GF-D8 (cell line): ENCODE results near the gene MBLAC2.
A peak's percentile ranks its signal among the peaks of the same experiment; 100 is the strongest.

Experiments
- DNase-seq: peaks from one replicate; lab custom pipeline; 2025; lab: John Stamatoyannopoulos, UW

The MBLAC2 gene

DNA sequence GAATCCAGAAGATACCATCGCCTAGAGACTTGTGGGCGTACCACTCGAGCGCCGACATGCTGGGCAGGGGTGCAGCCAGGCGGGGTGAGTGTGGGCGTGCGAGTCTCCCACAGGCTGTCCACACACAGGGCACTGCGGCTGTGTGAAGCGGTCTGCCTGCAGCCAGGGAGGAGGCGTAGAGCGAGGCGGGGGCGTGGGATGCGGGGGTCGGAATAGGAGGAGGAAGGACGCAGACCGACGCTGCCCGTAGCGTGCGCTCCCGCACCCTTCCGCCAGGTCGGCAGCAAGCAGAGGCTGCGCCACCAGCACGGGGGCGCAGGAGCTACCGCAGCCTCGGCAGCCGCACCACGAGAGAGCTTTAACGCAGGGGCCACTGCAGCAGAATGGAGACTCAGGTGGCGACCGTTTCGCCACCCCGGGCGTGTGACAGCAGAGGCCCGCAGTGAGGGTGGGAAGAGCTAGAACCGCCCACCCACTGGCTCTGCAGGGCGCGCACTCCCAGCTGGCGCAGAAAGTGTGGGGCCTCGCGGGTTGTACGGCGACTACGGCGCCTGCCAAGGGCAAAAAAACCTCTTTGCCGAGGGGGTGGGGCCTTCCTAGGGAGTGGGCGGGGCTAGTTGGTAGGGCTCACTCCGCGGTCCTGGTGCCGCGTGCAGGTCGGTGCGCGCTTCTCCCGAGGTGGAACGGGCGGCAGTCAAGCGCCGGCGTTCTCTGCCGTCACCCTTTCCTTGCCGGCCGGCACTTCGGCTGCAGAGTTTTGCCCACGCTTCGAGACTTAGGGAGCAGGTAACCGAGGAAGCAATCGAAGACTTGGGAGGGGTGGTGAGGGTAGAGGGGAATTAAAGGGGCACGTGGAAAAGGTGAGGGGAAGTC lies at the start of gene MBLAC2, which contains the start of gene POLR3G:
MBLAC2 (minus strand) TSS at position 537 of the 873 bp plus-strand sequence; CDS start at position 58, 479 bp downstream.
POLR3G (plus strand) TSS at position 630 of the 873 bp plus-strand sequence. CDS start 10,704 bp downstream, outside the sequence.
- DNase-seq, result peak; percentile 60

DNA sequence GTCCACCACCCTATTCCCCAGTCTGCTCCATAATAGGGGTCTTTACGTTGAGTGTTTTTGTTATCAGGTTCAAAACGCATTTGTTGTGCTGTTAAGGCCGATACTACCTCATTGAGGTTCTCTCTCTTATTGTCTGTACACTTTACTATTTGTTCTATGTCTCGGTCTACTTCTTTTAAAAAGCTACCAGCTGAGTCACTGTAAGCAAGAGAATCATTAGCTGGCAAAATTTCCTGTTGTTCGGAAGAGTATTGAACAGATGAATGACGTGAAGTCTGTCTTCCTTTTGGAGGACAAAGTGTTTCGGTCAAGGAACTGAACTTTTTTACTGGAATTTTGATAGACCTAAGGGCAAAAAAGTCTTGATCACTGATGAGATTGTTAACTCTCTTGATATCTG lies 44.5 kb upstream of the MBLAC2 start:
- no peak for DNase-seq

DNA sequence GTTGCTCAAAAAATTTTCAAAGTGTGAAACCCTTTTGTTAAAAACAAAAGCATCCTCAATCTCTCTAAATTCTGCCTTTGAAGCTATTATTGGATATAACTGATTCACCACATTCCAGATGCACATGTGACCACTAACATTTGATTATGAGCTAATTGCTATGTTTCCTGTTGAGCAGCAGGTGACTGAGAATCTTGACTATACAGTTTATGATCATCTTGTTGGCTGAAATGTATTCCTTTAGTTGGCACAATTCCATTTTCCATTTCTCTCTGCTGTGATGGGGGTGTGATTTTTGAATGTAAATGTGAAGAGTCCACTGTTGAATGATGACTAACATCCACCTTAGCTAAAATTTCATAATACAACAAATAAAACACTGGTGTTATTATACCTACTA lies 44.1 kb upstream of the MBLAC2 start:
- no peak for DNase-seq

DNA sequence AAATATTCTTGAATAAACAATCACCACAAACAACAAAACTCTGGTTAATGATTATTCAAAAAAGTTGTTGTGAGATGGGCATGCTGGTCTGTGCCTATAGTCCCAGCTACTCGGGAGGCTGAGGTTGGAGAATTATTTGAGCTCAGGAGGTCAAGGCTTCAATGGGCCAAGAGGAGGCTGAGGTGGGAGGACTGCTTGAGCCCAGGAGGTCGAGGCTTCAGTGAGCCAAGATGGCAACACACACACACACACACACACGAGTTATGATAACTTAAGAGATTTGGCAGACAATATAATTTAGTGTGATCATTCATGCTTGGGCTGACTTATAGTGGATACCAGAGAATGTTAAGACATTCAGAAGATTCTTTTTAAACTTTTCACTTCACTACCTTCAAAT lies 39.9 kb upstream of the MBLAC2 start:
- no peak for DNase-seq

DNA sequence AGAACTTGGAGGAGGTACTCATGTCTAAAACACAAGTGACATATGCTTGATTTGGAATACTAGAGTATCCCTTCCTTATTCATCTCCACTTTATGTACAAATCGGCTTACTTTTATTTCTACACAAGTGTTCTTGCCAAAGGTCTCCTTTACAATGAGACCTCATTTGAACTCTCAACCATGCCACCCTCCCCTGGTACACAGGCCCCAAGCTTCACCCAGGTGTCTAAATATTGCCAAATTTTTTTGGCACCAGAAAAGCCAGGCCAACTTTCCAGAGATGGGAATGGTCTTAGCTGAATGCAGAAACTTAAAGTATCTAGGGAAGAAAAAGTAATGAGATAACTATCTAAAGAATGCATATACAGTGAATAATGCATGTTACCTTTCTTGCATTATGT lies 35.9 kb upstream of the MBLAC2 start:
- DNase-seq, result no peak

DNA sequence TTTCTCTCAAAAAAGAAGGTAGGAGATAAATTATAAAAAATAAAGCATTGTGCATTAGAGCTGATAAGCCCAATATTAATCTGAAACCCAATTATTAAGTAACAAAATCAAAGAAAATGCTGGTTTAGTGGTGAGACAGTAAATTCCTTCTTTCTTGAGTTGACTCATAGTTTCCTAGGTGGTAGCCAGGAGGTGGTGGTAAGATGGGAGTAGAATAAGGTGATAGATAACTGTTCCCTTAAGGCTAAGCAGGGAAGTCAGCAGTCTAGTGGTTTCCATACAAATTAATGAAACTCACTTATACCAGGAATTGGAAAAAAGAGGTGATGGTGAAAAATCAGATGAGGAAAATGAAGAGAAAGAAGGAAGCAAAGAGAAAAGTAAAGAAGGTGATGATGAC lies 31.6 kb upstream of the MBLAC2 start:
- no peak for DNase-seq

DNA sequence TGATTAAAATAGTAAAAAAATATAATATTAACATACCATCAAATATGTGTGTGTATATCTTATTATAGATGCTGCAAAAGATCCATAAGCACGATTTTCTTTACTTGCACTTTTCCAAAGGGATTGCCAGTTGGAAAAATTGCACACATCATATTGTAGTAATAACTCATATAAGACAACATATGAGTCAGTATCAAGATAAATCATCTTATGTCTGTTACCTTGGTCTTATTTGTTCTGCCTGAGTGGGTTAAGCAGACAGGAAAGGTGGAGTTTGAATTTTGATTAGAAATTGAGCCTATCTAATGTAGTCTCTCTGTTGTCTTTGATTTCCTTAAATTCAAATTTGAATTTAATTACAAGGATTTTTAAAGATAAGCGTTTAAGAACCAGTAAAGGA lies 30.2 kb upstream of the MBLAC2 start:
- no peak for DNase-seq

DNA sequence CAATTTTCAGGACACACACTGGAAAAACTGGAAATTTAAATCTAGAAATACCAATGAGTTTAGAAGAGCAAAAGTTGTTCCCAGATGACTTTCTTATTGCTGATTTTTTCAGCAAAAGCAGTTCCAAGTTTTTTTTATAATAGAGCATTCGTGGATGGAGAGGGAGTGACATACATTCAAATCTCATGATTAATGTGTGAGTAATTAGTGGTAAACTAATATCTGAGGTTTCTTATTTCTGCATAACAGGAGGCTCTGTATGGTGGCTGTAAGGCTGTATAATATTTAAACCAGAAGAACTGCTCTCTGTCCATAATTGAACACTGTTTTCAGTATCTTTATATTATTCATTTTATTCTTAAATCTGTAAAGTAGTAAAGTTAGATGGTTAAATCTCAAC lies 29.0 kb upstream of the MBLAC2 start:
- no peak for DNase-seq

DNA sequence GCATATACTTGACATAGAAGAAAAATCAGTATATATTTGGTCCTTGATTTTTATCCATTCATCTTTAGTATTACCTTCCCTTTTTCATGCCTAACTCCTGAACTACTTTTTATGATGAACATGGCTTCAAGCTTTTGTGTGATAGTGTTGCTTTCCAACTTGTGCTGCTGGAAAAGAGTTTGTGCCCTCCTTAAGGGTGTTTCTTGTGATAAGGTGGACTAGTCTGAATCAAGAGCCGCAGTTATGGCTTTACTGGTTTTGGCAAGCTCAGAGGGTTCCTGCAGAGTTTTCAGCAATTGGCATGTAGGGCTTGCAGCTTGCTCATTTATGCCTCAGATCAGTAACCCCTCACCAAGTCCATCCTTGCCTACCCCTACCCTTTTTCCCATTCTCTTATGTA lies 20.6 kb upstream of the MBLAC2 start:
- DNase-seq, result no peak

DNA sequence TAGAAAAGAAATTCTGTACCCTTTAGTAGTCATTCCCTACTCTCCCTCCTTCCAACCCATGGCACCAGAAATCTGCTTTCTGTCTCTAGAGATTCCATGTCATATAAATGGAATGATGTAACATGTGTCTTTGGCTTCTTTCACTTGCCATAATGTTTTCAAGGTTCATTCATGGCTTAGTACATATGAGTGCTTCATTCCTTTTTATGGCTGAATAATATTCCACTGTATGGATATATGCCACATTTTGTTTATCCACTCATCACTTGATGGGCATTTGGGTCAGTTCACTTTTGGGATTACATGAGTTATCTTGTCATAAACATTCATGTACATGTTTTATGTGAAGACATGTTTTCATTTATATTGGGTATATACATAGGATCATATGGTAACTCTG lies 19.5 kb upstream of the MBLAC2 start:
- no peak for DNase-seq

DNA sequence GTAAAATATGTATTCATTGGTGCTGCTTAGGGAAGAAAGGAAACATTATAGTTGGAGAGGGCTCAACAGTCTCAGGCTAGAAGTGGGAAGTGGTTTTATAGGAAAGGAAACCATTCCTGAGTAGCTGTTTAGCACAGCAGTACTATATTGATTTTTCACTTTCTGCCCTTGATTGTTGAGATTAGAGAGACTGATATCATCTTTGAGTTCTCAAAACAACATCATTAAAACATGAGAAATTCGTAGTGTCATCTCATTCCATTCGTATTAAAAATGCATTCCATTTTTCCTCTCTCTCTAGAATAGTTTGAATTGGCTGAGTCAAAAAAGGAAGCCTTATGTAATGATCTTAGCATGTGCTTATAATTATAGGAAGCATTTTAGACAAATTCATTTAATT lies 14.2 kb upstream of the MBLAC2 start:
- no peak for DNase-seq

DNA sequence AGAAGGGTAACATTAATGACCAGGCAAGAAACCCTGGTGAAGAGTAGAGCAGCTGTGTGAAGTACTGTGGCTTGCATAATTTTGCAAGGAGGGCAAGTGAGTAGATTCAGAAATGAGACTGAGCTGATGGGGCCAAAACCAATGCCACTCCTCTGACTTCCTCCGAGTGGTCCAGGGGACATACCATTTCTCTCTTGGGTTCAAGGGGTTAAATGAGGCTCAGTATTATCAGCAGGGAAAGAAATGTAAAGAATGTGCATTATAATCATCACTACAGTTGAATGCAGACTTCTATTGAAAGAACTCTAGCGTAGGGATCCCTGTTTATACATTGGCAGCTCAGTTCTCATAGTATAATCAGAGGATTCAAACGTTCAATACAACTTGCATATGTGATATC lies 10.0 kb upstream of the MBLAC2 start:
- no peak for DNase-seq

DNA sequence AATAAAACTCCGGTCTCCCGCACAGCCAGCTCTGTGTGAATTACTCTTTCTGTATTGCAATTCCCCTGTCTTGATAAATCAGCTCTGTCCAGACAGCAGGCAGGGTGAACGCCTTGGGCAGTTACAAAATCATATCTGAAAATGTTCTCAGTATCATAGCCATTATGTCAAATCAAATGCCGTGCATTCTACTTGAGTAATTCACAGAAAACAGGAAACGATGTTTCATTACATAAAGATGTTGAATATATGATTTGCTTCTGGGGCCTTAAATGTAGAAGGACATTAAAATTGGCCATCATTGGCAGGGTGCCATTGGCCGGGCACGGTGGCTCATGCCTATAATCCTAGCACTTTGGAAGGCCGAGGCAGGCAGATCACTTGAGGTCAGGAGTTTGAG lies 8.6 kb upstream of the MBLAC2 start:
- no peak for DNase-seq

DNA sequence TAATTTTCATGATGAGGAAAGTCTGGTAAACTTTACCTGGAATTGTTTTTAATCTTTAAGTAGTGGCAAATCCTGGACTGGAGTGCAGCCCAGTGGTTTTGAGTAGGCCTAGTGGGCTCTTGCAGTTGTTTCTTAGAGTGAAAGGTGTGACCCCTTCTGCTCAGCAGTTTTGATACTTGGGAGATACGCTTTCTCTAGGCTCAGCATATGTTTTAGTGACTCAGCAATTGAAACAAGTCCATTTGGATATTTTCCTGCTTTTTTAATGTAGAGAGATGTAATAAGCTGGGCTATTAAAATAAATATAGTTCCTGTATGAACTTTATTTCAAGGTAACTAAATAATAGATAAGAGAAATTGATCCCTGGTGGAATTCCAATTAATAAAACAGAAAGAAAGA lies 6.1 kb upstream of the MBLAC2 start:
- DNase-seq, result no peak

DNA sequence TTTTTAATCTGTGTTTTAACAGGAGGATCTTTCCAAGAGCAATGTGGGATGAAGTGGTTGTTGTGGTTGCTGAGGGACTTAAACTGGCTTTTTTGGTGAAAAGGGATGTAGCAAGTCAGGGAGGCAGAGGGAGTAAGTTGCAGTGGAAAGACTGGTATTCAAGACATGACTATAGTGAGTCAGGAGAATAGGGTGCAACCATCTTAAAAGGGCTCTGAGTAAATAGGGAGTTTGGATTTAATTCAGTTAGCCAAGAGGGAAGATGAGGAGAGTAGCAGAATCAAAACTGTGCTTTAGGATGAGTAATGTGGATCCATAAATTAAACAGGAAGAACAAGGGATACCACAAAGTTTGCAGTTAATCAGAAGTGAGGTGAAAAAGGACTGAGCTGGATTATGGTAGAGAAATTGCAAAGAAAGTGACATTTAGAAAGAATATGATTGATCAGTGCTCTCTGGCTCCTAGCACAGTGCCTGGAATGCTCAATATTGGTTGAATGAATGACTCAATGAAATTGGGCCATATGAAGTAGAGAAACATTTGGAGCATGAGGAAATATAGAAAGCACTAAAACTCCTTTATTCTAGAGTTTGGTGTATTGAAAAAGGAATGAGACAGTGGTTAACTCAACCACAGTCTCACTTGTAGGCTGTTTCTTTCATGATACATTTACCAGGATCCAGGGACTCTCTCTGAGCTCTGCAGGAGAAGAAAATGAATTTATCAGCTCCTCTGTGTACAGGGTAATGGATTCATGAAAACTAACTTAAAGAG lies 5.2 kb upstream of the MBLAC2 start:
- no peak for DNase-seq

DNA sequence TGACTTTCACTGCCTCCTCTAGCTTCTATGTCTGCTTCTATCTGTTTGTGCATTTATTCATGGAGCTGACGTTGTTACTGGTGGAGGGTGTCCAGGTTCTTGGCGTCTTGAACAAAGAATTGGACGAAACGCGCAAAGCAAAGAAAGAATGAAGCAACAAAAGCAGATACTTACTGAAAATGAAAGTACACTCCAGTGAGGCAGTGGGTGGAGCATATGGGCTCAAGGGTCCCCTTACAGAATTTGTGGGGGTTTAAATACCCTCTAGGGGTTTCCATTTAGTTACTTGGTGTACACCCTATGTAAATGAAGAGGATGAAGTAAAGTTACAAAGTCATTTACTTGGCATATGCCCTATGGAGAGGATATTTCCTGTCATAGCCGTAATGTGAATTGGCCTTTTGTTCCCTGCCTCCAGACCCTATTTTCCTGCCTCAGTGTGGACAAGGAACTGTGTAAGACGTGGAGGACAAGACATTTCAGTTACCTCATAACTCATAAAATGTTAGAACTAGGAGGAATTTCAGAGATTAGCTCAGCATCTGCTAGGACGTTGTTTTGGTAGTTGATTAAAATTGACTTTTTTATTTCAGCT lies 3.1 kb upstream of the MBLAC2 start:
- no peak for DNase-seq

DNA sequence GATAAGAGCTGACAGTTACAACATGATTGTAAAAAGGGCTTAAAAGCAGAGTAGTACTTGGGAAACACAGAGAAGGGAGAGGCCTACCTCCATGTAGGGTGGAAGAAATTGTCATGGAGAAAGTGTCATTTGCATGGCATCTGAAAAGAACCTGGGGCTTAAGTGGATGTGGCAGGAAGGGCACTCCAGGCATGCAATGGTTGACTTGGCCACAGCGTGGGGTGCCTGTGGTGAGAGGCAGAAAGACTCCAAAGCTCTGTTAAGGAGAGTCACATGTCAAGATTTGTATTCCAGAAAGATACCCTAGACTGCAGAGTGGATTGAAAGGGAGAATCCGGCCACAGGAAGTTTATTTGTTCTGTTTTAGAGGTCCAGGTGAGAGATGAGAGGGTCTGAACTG lies 2.5 kb upstream of the MBLAC2 start:
- no peak for DNase-seq

DNA sequence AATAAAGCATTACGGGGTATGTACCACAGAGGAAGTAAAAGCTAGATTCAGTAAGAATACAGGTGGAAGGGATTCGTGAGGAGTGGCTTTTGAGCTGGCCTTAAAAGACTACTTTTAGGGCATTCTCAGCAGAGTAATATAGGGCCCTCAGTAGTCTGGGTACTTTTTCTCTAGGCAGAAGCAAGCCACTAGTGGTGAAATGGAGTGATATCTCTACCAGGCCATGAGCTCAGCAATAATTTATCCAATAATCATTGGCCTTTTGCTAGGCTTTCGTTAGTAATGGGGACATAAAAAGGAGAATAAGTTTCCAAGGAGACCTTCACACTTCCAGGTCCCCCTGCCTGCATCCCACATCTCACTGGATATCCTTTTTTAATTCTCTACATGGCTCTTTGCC lies 1.8 kb upstream of the MBLAC2 start:
- DNase-seq, result no peak

DNA sequence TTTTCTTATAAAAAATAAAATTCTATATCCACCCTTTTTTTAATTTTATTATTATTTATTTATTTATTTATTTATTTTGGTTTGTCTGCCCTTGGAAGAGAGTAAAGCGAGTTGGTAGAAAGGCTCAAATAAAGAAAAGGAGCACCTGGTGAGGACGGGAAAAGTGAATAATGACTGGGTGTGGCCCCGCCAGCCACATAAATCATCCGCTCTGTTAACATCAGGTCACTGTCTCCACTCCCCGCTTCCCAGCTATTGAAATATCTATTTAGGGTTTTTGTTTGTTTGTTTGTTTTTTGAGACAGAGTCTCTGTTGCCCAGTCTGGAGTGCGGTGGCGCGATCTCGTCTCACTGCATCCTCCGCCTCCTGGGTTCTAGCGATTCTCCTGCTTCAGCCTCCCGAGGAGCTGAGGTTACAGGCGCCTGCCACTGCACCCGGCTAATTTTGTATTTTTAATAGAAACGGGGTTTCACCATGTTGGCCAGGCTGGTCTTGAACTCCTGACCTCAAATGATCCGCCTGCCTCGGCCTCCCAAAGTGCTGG lies 937 bp upstream of the MBLAC2 start:
- DNase-seq, result no peak

DNA sequence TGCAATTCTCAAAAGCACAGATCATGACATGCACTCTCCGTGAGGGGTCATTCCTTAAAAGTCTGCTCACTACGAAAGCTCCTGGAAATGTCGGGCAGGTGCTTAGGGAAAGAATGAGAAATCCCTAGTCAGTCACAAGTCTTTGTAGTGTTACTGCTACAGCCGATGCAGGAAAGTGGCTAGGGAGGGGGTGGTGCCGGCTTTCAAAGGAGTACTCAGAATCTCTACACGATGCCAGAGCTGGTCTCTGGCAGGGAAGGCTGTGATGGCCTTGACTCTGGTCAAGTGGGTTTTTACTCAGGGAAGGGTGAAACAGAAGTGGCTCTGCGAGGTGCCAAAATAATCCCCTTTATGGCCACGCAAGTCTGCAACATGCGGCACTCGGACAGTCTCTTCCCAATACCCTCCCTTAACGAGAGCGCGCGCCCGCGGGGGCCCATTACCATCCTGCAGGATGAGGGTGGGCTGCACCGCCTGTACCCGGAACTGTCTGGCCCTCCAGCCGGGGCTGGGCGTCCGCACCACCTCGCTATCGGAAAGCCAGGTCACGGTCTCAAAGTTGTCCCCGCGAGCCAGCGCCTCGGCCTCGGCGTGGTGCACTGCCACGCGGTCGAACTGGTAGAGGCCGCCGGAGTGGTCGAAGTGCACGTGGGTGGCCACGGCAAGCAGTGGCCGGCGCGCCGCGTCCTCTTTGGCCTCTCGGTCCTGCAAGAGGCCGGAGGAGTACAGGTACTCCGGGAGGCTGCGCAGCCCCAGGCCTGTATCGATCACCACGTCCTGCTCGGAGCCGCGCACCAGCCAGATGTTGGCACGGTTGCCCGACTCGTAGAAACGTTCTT lies 956 bp downstream of the MBLAC2 start:
- no peak for DNase-seq

DNA sequence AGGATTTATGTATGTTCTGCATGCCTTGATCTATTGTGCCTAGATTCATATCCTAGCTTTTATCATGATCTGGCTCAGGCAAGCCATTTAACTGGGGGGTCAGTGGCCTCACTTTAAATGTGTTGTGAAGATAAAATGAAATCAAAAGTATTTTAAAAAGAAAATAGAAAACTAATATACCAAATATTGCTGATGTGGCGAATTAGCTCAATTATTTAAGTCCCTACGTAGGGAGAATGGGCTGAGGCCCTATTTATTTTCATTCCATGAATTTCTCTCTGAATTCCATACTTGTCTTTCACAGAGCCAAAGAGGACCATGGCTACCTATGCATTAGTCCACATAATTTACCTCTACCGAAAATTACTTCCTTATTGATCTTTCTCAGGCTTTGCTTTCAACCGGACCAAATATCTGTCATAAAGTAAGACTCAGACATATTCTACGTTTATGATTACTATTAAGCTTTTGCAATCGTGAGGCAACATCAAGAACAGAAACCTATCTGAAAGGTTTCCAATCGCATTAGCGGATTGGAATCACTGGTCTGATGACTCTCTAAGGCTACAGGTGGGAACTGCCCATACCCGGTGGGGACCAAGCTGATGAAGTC lies 1.7 kb downstream of the MBLAC2 start:
- DNase-seq, result no peak
